Liver (tissue), 9 donors: Measurements from ENCODE around the gene NT5DC2. TPM values are rescaled to one million over a fixed set of nuclear protein-coding genes. Genes with fewer than 3 reads are reported as not detected.
A peak's percentile ranks its signal among the peaks of the same experiment; 100 is the strongest.

Experiments
- DNase-seq: peaks from one replicate; pipeline ENCODE4 v3.0.0-alpha.2; 2017; ENCODE audit warnings: low spot score
- H3K27ac ChIP-seq, 2 donors: one replicate each; pipeline ENCODE4 v1.7.0; 2013; ENCODE audit warnings: inconsistent platforms in 2 of 2, low read length in 2 of 2, control low read depth in 1 of 2, low read depth in 1 of 2, mild to moderate bottlenecking in 1 of 2
- H3K27me3 ChIP-seq, 4 donors: one replicate each; pipeline versions ENCODE4 v1.6.1 to v1.7.0; 2013; ENCODE audit warnings: low read length in 3 of 4, inconsistent platforms in 1 of 4, mild to moderate bottlenecking in 1 of 4, moderate library complexity in 1 of 4; ENCODE audit not compliant: control insufficient read depth in 4 of 4, insufficient read depth in 4 of 4
- H3K36me3 ChIP-seq, 4 donors: one replicate each; pipeline versions ENCODE4 v1.6.1 to v1.7.0; 2013; ENCODE audit warnings: low read length in 3 of 4, mild to moderate bottlenecking in 3 of 4, low read depth in 1 of 4, moderate library complexity in 1 of 4; ENCODE audit not compliant: control insufficient read depth in 4 of 4, insufficient read depth in 3 of 4
- H3K4me1 ChIP-seq, 4 donors: one replicate each; pipeline versions ENCODE4 v1.6.1 to v1.7.0; 2013; ENCODE audit warnings: low read length in 3 of 4, mild to moderate bottlenecking in 3 of 4, moderate library complexity in 1 of 4; ENCODE audit not compliant: control insufficient read depth in 4 of 4, insufficient read depth in 4 of 4
- H3K4me3 ChIP-seq, 3 donors: one replicate each; pipeline versions ENCODE4 v1.6.1 to v1.7.0; 2013; ENCODE audit warnings: low read length in 3 of 3, control low read depth in 1 of 3, low read depth in 1 of 3, mild to moderate bottlenecking in 1 of 3
- H3K9ac ChIP-seq, 2 donors: one replicate each; pipeline ENCODE4 v1.7.0; 2013; ENCODE audit warnings: low read length in 2 of 2, mild to moderate bottlenecking in 2 of 2, moderate library complexity in 2 of 2, control low read depth in 1 of 2, low read depth in 1 of 2
- H3K9me3 ChIP-seq, 4 donors: one replicate each; pipeline versions ENCODE4 v1.6.1 to v1.7.0; 2013; ENCODE audit warnings: low read length in 3 of 4; ENCODE audit not compliant: control insufficient read depth in 4 of 4
- FOXA2 ChIP-seq: IDR thresholded peaks from 2 replicates; pipeline ENCODE4 v1.6.1; 2016; ENCODE audit warnings: antibody characterized with exemption
- HNF4A ChIP-seq, 2 donors: conservative IDR thresholded peaks; 2 replicates each; pipeline ENCODE4 v1.6.1; 2016; ENCODE audit warnings: antibody characterized with exemption in 2 of 2, mild to moderate bottlenecking in 2 of 2
- NR2F2 ChIP-seq: IDR thresholded peaks from 2 replicates; pipeline ENCODE4 v1.6.1; 2016; ENCODE audit warnings: antibody characterized with exemption
- RAD21 ChIP-seq, 2 donors: IDR thresholded peaks; 2 replicates each; pipeline ENCODE4 v1.6.1; 2016; ENCODE audit warnings: antibody characterized with exemption in 2 of 2, mild to moderate bottlenecking in 2 of 2
- REST ChIP-seq: IDR thresholded peaks from 2 replicates; pipeline ENCODE4 v1.6.1; 2016; ENCODE audit warnings: antibody characterized with exemption, mild to moderate bottlenecking
- YY1 ChIP-seq: IDR thresholded peaks from 2 replicates; pipeline ENCODE4 v1.6.1; 2016; ENCODE audit warnings: antibody characterized with exemption, mild to moderate bottlenecking
- WGBS: extraction: QIAGEN DNeasy Blood & Tissue Kit; methylation state at CpG from one replicate; pipeline ENCODE4 v1.1.7; 2013; 5-methylcytosine and 5-hydroxymethylcytosine counted together
- polyA plus RNA-seq, 2 donors: library from polyadenylated mRNA; stranded (reverse) in 1 of 2; unstranded in 1 of 2; fragments of 200-250 nt in 1 of 2; fragments of >200 nt in 1 of 2; fragmentation: Nextera tagmentation in 1 of 2; extraction: Ambion mirVana in 1 of 2; gene quantifications; one replicate each; pipeline versions ENCODE4 v1.2.1 to v1.2.3, GENCODE V29; 2013 to 2015
- total RNA-seq, 2 donors: library from RNA; depleted of rRNA; stranded (reverse); fragments of >200 nt; gene quantifications; one replicate each; pipeline ENCODE4 v1.2.3, GENCODE V29; 2014
- donor health status: healthy.
- donor health status: healthy.
- donor health status: healthy.
- donor health status: healthy.
- donor health status: healthy.

Gene NT5DC2
- total and polyA plus RNA-seq, 4 donors, result 2.8 to 20.9 (median 3.1) TPM

GRCh38 chr3:52484680-52485461 is 48.8 kb downstream of the NT5DC2 start:
- no peak for DNase-seq
- Histone ChIP-seq H3K9ac (no peak overlapping the region), H3K4me1 (peaks cover 0 to 15% (median 4%) of the 10 kb centered on the region in 4 donors), H3K36me3 (peaks cover 6 to 57% (median 29%) of the 10 kb centered on the region in 4 donors), H3K27ac (no peak overlapping the region), H3K4me3 (no peak overlapping the region), H3K9me3 (no peaks in the 10 kb centered on the region), H3K27me3 (no peaks in the 10 kb centered on the region)
- WGBS, result 85% methylated on average over 10 of the region's 10 CpGs
- TF ChIP-seq HNF4A (conservative IDR thresholded peaks at IDR 0.05), result no peak
- TF ChIP-seq RAD21 (IDR thresholded peaks at IDR 0.05), result no peak
- peak; percentile 82 for TF ChIP-seq NR2F2
- no peak for TF ChIP-seq FOXA2

GRCh38 chr3:52483577-52484381 is 49.9 kb downstream of the NT5DC2 start:
- Histone ChIP-seq H3K27me3 (no peaks in the 10 kb centered on the region), H3K4me3 (no peak overlapping the region), H3K9ac (no peak overlapping the region), H3K27ac (no peak overlapping the region), H3K36me3 (peaks cover 14 to 60% (median 31%) of the 10 kb centered on the region in 4 donors), H3K4me1 (peaks cover 0 to 10% (median 4%) of the 10 kb centered on the region in 4 donors), H3K9me3 (no peaks in the 10 kb centered on the region)
- WGBS, result 83% methylated on average over 13 of the region's 13 CpGs
- TF ChIP-seq NR2F2, result peak; percentile 49
- TF ChIP-seq REST, result no peak
- no peak for DNase-seq

- Histone ChIP-seq H3K27me3 (no peaks in the 10 kb centered on the region), H3K27ac (no peak overlapping the region), H3K36me3 (peaks cover 21 to 62% (median 31%) of the 10 kb centered on the region in 4 donors), H3K4me1 (peaks cover 0 to 10% (median 4%) of the 10 kb centered on the region in 4 donors), H3K9me3 (no peaks in the 10 kb centered on the region), H3K4me3 (no peak overlapping the region), H3K9ac (no peak overlapping the region)
- no peak for TF ChIP-seq YY1
- WGBS, result 89% methylated on average over 14 of the region's 14 CpGs
- DNase-seq, result no peak
Measured at GRCh38 chr3:52483081-52483480, 50.6 kb downstream of the NT5DC2 start.
